ENCODE results near the gene ANKRD33B. TPM values are rescaled to one million over a fixed set of nuclear protein-coding genes. Genes with fewer than 3 reads are reported as not detected.

ANKRD33B gene
- total and polyA plus RNA-seq, 2 of the 8 experiments (the other 6 are each of a cell fraction or from before 2014, with no cell fraction given): 6.9 to 20.6 TPM

DNA sequence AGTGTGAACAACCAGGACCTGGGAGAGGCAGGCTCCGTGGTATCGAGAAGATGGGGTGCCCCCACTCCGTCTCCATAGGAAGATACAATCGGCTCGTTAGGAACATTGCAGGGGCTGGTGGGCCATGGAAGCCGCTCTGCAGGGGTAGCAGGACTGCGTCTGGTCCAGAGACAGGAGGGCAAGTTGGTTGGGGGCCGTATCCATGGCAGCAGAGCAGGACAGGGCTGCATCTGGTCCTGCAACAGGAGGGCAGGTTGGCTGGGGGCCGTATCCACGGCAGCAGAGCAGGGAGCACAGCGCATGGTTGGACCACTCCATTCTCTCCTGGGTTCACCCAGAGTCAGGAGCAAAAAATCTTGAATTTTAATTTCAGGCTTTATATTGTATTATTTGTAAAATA lies 98.2 kb downstream of the ANKRD33B start:
- Histone ChIP-seq H4K5ac (ENCODE audit: insufficient read length, low read depth, low read length) (no peak overlapping the region), H2BK15ac (ENCODE audit: low read length) (no peak overlapping the region), H3K23ac (ENCODE audit: insufficient read length) (no peak overlapping the region), H2BK120ac (replicated peaks; ENCODE audit: low read depth, low read length) (no peak overlapping the region), H3K27ac (ENCODE audit: low read depth, low read length) (no peak overlapping the region), H3K14ac (ENCODE audit: insufficient read length) (no peak overlapping the region), H2AK5ac (ENCODE audit: low read depth, low read length) (peak overlapping the region; percentile 40; the same call in 1 of the 2 replicates), H2BK5ac (ENCODE audit: low read depth, low read length) (no peak overlapping the region), H3K9me3 (ENCODE audit: insufficient read depth in 2 of 2, low read depth in 1 of 2, low read length in 1 of 2) (no peaks in the 10 kb centered on the region), H3K23me2 (ENCODE audit: low read depth, low read length) (no peaks in the 10 kb centered on the region), H3K4me3 (ENCODE audit: extremely low read depth in 1 of 4, insufficient read depth in 2 of 4, low read depth in 3 of 4, low read length in 4 of 4) (no peak overlapping the region), H3K4me2 (ENCODE audit: insufficient read depth in 1 of 2, low read depth in 2 of 2, low read length in 2 of 2) (no peak overlapping the region), H3K79me2 (ENCODE audit: control insufficient read depth in 1 of 2, insufficient read depth in 2 of 2, low read length in 2 of 2) (no peaks in the 10 kb centered on the region), H3K9ac (replicated peaks in 1 of 4; ENCODE audit: extremely low read depth in 1 of 4, low read depth in 3 of 4, low read length in 3 of 4) (no peak overlapping the region), H4K20me1 (replicated peaks in 1 of 2; ENCODE audit: control insufficient read depth in 1 of 2, insufficient read depth in 2 of 2, low read length in 2 of 2) (no peaks in the 10 kb centered on the region), H4K91ac (replicated peaks; ENCODE audit: insufficient read length, low read length) (no peak overlapping the region), H2AFZ (ENCODE audit: low read length) (no peak overlapping the region), H3K56ac (replicated peaks; ENCODE audit: insufficient read length, low read depth, low read length) (no peak overlapping the region), H3K36me3 (ENCODE audit: control insufficient read depth in 2 of 4, insufficient read depth in 4 of 4, low read length in 3 of 4) (no peaks in the 10 kb centered on the region), H3K4ac (replicated peaks; ENCODE audit: insufficient read length, low read depth, low read length) (no peak overlapping the region), H3K4me1 (replicated peaks in 1 of 4; ENCODE audit: control insufficient read depth in 3 of 4, insufficient read depth in 4 of 4, low read length in 3 of 4) (peaks cover 4 to 12% (median 10%) of the 10 kb centered on the region in 4 experiments; a peak in 4 of 7 replicates), H2BK20ac (ENCODE audit: low read length) (0 out of 2 replicates have a peak overlapping the region, but pooled peaks have one; percentile 32), H3K79me1 (ENCODE audit: low read depth, low read length) (no peaks in the 10 kb centered on the region), H3K27me3 (replicated peaks in 1 of 4; ENCODE audit: control insufficient read depth in 3 of 4, extremely low read depth in 1 of 4, insufficient read depth in 3 of 4, low read length in 3 of 4) (no peaks in the 10 kb centered on the region), H2BK12ac (ENCODE audit: low read depth, low read length) (peak overlapping the region; percentile 75; the same call in 1 of the 2 replicates), H3K18ac (ENCODE audit: extremely low read depth, low read length) (no peak overlapping the region; the same call in 1 of the 2 replicates), H4K8ac (ENCODE audit: extremely low read depth, insufficient read depth, low read length) (no peak overlapping the region; the same call in 1 of the 2 replicates)
- DNase-seq (ENCODE audit: low read depth in 1 of 2, low spot score in 2 of 2) (no peak), FAIRE-seq (no peak)
- CTCF ChIA-PET (ENCODE audit: partially characterized antibody): interaction anchor here (2.3 kb wide), 1 partner anchor 28 kb away, joined by 5 read pairs; no protein-coding TSS in a partner anchor
- POLR2A ChIA-PET (ENCODE audit: partially characterized antibody): interaction anchor here (1.0 kb wide), 1 partner anchor 10 kb away, joined by 3 read pairs; no protein-coding TSS in a partner anchor
- 93% methylated on average over 11 of the region's 11 CpGs; no CpG with 5 or more reads in 1 of the 2 experiments for WGBS, 2 experiments (ENCODE audit: extremely low coverage in 1 of 2, insufficient coverage in 1 of 2, insufficient read length in 1 of 2, insufficient replicate concordance in 2 of 2, low coverage in 1 of 2, low lambda C conversion rate in 2 of 2, missing lambda C conversion rate in 1 of 2)
- no peak for TF ChIP-seq JUN (IDR thresholded peaks at IDR 0.05; ENCODE audit: low read depth, low read length)
- TF ChIP-seq FOSL1 (IDR thresholded peaks at IDR 0.05; ENCODE audit: insufficient read depth, low read depth, low read length): no peak
- TF ChIP-seq KDM1A (IDR thresholded peaks at IDR 0.05; ENCODE audit: borderline replicate concordance, low read length): no peak
